GM12875 (cell line): ENCODE data around the gene PYROXD2.

ENCODE experiments used
- H3K4me3 ChIP-seq: one replicate; pipeline ENCODE4 v1.5.1; 2011; ENCODE audit warnings: low read depth, low read length, control low read depth
- TF ChIP-seq, protein P1 (sequence below): IDR thresholded peaks from 2 replicates; pipeline ENCODE4 v1.5.1; 2011; ENCODE audit warnings: low read depth, mild to moderate bottlenecking, control low read depth, inconsistent platforms, low read length, moderate library complexity, borderline replicate concordance; ENCODE audit not compliant: insufficient read depth

Gene PYROXD2

DNA sequence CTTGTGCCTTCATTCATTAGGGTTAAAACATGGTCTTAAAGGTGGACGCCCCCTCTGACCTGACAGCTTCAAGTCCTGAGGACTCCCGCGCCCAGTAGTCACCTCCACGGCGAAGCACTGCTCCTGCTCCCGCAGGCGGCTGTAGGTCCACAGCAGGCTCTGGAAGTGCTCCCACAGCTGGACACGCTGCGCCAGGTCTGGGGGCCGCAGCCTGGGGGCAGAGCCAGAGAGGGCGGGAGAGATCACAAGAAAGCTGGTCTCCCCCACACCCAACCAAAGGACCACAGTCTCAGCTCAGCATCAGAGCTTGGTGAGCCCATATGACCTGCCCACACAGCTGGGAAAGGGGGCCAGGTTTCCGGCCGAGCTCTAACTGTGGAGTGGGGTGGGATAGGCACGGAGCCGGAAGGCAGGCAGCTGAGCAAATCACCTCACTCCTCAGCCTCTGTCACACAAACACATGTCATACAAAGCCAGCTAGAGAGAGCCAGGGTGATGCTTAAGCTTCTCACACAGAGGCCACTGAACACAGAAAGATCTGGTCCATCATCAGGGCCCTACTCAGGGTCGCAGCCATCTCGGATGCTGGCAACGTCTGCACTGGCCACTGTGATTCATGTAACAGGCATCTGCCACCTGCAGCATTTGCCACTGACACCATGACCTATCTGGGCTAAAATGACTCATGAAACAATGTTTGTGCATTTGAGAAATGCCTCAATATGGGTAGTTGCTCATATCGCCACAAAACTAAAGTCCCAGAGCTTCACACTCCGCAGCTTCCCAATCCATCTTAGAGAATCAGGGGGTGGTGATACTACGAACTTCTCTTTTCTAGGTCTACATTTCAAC, 19.1 kb upstream of the PYROXD2 start:
- TF ChIP-seq, protein P1, sequence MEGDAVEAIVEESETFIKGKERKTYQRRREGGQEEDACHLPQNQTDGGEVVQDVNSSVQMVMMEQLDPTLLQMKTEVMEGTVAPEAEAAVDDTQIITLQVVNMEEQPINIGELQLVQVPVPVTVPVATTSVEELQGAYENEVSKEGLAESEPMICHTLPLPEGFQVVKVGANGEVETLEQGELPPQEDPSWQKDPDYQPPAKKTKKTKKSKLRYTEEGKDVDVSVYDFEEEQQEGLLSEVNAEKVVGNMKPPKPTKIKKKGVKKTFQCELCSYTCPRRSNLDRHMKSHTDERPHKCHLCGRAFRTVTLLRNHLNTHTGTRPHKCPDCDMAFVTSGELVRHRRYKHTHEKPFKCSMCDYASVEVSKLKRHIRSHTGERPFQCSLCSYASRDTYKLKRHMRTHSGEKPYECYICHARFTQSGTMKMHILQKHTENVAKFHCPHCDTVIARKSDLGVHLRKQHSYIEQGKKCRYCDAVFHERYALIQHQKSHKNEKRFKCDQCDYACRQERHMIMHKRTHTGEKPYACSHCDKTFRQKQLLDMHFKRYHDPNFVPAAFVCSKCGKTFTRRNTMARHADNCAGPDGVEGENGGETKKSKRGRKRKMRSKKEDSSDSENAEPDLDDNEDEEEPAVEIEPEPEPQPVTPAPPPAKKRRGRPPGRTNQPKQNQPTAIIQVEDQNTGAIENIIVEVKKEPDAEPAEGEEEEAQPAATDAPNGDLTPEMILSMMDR, result no peak
- H3K4me3 ChIP-seq, result no peak overlapping the region

DNA sequence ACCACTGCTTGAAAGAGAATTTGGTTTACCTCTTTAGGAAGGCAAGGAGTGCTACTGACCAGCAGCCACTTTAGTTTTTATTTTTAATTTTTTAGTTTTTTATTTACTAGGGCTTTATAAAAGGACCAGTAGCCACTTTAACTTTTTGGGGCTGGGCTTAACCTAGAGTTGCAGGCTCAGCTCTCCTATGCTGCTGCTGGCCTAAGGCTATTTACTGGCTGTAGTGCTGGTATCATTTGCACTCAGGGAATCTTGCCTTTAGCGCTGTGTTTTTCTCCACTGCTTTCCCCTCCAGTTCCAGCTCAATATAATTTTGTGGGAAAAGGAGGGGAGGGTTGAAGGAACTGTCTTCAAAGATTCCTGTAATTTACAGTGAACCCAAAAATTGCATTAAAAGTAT, 18.4 kb upstream of the PYROXD2 start:
- TF ChIP-seq, protein P1, result no peak
- H3K4me3 ChIP-seq, result no peak overlapping the region

DNA sequence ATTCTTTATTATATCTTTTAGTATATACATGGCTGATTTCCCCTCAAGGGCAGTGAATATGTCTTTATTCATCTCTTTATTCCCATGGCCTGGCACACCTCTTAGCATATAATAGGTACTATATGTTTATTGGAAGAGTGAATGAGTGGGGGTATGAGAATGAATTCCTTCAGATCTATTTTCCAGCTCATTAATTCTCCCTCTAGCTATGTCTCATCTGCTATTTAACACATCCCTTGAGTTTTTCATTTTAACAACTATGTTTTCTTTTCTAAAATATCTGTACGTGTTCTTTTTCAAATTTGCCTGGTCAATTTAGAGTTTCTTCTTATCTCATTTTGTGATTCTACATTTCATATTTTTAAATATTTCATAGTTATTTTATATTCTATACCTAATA, 17.3 kb upstream of the PYROXD2 start:
- no peak overlapping the region for H3K4me3 ChIP-seq
- TF ChIP-seq, protein P1, result no peak

DNA sequence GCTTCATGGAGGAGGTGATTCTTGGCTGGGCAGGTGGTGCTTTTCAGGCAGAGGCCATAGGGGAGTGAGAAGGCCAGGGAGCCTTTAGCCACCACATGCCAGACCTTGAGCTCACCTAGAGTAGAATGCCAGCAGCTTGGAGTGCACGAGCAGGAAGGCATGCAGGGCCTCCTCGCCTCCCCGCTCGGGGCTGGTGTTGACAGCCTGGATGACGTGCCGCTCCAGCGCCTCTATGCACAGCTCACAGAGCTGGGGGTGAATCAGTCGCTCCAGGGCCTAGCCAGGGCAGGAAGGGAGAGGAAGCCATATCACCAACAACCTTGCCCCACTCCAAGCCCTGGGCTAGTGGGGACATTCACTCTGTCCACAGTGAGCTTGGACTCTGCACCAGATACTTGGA, 16.0 kb upstream of the PYROXD2 start:
- TF ChIP-seq, protein P1, result no peak
- no peak overlapping the region for H3K4me3 ChIP-seq

DNA sequence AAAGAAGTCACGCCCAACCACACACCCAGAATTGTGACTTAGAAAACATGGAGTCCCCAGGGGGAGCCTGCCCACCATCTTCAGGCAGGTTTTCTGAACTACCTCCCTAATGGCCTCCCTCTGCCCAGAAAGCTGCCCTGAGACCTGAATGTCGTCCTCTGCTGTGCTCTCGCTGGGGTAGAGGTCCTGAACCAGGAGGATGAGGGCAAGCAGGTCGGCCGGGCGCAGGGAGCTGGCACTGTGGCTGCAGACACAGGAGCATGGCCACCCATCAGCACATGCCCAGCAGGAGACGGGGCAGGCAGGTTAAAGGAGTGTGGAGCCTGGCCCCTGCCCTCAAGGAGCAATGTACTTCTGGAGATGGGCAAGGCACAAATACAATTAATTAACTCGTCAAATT, 15.4 kb upstream of the PYROXD2 start:
- TF ChIP-seq, protein P1, result no peak
- H3K4me3 ChIP-seq, result no peak overlapping the region

DNA sequence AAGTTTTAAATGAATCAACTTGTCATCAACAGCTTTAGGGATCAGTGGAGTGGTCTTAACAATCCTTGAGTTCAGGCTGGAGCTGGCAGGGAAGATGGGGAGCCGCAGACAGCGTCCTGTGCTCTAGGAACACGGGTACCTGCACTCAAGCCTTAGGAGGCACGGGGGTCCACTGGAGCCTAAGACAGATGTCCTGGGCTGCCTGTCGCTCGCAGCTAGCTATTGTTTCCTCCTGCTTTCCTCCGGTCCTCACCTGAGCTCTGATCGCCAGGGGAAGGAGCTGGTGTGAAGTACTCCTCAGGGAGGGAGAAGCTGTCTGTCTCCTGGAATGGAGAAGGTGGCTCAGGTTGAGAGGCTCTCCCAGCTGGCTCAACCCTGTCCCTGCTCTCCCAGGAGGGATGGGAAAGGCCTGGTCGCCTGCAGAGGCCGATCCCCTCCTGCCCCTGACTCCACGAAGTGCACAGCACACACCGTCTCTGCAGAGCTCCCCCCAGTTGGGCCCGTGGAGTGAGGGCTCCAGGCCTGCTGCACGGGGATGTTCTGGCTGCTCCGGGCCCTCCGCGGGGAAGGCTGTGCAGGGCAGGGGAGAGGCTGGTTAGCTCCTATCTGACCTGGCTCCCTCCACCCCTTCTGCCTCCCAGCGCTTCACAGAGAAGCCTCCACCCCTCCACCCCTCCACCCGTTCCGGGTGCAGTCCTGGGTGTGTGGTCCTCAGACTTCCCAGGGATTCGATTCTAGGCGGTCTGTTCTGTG, 14.5 kb upstream of the PYROXD2 start:
- H3K4me3 ChIP-seq, result no peak overlapping the region
- TF ChIP-seq, protein P1, result no peak

DNA sequence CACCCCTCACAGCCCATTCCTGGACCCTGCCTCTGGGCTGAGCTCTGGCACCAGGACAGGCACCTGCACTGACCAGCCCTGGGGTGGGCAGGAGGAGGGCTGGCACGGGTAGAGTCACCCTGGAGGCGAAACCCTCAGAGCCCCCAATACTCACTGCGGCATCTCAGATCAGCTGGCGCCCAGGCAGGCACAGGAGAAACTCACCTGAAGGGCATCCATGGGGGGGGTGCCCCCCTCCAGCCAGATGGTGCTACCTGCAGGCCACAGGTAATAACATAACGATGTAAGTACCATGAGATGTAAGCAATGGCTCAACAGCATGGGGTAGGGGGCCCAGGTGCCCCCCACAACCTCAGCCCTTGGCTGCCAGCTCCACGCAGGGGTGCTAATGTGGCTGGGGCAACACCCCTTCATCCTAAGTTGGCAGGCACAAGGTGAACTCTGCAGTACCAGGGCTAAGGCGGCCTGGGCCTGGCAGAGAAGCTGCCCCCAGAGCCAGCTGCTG, 12.1 kb upstream of the PYROXD2 start:
- no peak overlapping the region for H3K4me3 ChIP-seq
- TF ChIP-seq, protein P1, result no peak
